ENCODE measurements around the gene LSM4. TPM values are rescaled to one million over a fixed set of nuclear protein-coding genes. Genes with fewer than 3 reads are reported as not detected.

LSM4 gene
- total and polyA plus RNA-seq, 2 of the 13 experiments (the other 11 are each of a cell fraction or from before 2014, with no cell fraction given) = 65.8 to 166 TPM

DNA sequence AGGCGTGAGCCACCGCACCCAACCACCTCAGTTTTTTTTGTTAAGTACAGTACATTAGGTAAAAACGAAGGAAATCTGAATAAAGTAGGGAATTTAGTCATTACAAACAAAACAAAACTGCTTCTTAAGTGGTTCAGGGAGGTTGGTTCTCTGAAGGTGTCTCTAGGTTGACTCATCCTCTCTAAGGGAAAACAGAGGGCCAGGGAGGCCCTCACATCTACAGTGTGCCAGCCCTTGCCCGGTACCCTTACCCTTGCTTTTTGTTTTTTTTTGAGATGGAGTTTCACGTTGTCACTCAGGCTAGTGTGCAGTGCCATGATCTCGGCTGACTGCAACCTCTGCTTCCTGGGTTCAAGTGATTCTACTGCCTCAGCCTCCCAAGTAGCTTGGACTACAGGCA, 24.3 kb downstream of the LSM4 start (continued):
- TF ChIP-seq, protein P1, sequence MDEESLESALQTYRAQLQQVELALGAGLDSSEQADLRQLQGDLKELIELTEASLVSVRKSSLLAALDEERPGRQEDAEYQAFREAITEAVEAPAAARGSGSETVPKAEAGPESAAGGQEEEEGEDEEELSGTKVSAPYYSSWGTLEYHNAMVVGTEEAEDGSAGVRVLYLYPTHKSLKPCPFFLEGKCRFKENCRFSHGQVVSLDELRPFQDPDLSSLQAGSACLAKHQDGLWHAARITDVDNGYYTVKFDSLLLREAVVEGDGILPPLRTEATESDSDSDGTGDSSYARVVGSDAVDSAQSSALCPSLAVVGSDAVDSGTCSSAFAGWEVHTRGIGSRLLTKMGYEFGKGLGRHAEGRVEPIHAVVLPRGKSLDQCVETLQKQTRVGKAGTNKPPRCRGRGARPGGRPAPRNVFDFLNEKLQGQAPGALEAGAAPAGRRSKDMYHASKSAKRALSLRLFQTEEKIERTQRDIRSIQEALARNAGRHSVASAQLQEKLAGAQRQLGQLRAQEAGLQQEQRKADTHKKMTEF (CRISPR knock-in tag; IDR thresholded peaks at IDR 0.05) = no peak
- TF ChIP-seq ZNF383 (CRISPR knock-in tag; IDR thresholded peaks at IDR 0.05; ENCODE audit: borderline replicate concordance) = no peak

DNA sequence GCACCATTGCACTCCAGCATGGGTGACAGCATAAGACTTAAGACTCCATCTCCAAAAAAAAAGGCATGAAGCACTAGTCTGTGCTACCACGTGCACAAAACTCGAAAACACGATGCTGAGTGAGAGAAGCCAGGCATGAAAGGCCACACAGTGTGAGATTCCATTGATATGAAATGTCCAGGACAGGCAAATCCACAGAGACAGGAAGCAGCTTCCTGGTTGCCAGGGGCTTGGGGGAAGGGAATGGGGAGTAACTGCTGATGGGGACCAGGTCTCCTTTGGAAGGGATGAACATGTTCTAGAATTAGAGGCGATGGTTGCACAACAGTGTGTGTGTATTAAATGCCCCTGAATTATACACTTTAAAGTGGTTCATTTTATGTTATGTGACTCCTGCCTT, 25.6 kb downstream of the LSM4 start:
- no peak for TF ChIP-seq KLF12 (CRISPR knock-in tag; IDR thresholded peaks at IDR 0.05; ENCODE audit: borderline replicate concordance)
- TF ChIP-seq, protein P2, sequence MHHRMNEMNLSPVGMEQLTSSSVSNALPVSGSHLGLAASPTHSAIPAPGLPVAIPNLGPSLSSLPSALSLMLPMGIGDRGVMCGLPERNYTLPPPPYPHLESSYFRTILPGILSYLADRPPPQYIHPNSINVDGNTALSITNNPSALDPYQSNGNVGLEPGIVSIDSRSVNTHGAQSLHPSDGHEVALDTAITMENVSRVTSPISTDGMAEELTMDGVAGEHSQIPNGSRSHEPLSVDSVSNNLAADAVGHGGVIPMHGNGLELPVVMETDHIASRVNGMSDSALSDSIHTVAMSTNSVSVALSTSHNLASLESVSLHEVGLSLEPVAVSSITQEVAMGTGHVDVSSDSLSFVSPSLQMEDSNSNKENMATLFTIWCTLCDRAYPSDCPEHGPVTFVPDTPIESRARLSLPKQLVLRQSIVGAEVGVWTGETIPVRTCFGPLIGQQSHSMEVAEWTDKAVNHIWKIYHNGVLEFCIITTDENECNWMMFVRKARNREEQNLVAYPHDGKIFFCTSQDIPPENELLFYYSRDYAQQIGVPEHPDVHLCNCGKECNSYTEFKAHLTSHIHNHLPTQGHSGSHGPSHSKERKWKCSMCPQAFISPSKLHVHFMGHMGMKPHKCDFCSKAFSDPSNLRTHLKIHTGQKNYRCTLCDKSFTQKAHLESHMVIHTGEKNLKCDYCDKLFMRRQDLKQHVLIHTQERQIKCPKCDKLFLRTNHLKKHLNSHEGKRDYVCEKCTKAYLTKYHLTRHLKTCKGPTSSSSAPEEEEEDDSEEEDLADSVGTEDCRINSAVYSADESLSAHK (CRISPR knock-in tag; IDR thresholded peaks at IDR 0.05; ENCODE audit: borderline replicate concordance) = no peak
- TF ChIP-seq, protein P3, sequence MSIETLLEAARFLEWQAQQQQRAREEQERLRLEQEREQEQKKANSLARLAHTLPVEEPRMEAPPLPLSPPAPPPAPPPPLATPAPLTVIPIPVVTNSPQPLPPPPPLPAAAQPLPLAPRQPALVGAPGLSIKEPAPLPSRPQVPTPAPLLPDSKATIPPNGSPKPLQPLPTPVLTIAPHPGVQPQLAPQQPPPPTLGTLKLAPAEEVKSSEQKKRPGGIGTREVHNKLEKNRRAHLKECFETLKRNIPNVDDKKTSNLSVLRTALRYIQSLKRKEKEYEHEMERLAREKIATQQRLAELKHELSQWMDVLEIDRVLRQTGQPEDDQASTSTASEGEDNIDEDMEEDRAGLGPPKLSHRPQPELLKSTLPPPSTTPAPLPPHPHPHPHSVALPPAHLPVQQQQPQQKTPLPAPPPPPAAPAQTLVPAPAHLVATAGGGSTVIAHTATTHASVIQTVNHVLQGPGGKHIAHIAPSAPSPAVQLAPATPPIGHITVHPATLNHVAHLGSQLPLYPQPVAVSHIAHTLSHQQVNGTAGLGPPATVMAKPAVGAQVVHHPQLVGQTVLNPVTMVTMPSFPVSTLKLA (IDR thresholded peaks at IDR 0.05) = peak; percentile 72
- no peak for TF ChIP-seq GLI4 (CRISPR knock-in tag; IDR thresholded peaks at IDR 0.05; ENCODE audit: borderline replicate concordance)
- no peak for TF ChIP-seq ONECUT2 (CRISPR knock-in tag; IDR thresholded peaks at IDR 0.05)
- TF ChIP-seq, protein P4, sequence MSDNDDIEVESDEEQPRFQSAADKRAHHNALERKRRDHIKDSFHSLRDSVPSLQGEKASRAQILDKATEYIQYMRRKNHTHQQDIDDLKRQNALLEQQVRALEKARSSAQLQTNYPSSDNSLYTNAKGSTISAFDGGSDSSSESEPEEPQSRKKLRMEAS (IDR thresholded peaks at IDR 0.05) = peak; percentile 13; the same call in 1 of the 2 replicates
- H3K4me3 ChIP-seq (replicated peaks in 1 of 3; ENCODE audit: insufficient read depth in 1 of 3, low read depth in 2 of 3, low read length in 3 of 3) = no peak overlapping the region
- no peak for ATAC-seq
- H4K20me1 ChIP-seq (ENCODE audit: insufficient read depth, low read length) = no peaks in the 10 kb centered on the region
- no peaks in the 10 kb centered on the region for H3K27me3 ChIP-seq (ENCODE audit: control insufficient read depth in 1 of 2, insufficient read depth in 2 of 2, low read length in 2 of 2)
- DNase-seq (ENCODE audit: low spot score) = no peak
- CTCF ChIA-PET (ENCODE audit: low intra/inter-chr PET ratio, low total read pairs) = no interaction called here
- no peak overlapping the region for H2AFZ ChIP-seq (ENCODE audit: low read length)
- FAIRE-seq = no peak
- in situ Hi-C loops (cut with HindIII; ENCODE audit: extremely low pct_ligation_motif_present, low pct_unique_long_range_greater_than_20kb) = no loop called here
- no TSS peak for BruUV-seq (replicated peaks)
- WGBS (ENCODE audit: low lambda C conversion rate) = 20% methylated on average over 4 of the region's 4 CpGs
- H3K9ac ChIP-seq (ENCODE audit: insufficient read depth, low read depth, low read length) = no peak overlapping the region
- H3K27ac ChIP-seq (ENCODE audit: extremely low read length, insufficient read depth, low read length) = no peak overlapping the region
- peaks cover 63% of the 10 kb centered on the region for H3K4me1 ChIP-seq (ENCODE audit: insufficient read depth, low read length)
- no peaks in the 10 kb centered on the region for H3K36me3 ChIP-seq (replicated peaks in 1 of 2; ENCODE audit: control insufficient read depth in 1 of 2, insufficient read depth in 2 of 2, low read length in 2 of 2)
- H3K4me2 ChIP-seq (ENCODE audit: low read depth, low read length) = no peak overlapping the region
- H3K9me3 ChIP-seq (ENCODE audit: low read length) = no peaks in the 10 kb centered on the region
- POLR2A ChIA-PET = interaction anchor here (1.3 kb wide), 1 partner anchor 15 kb away, joined by 4 read pairs; no protein-coding TSS in a partner anchor
- H3K79me2 ChIP-seq (ENCODE audit: insufficient read depth, low read length) = no peaks in the 10 kb centered on the region
- intact Hi-C loops (cut with micrococcal nuclease; ENCODE audit: unreplicated experiment) = no loop called here
